Endothelial cell (in vitro differentiated cells): ENCODE measurements around the gene RPL28. TPM values are rescaled to one million over a fixed set of nuclear protein-coding genes. Genes with fewer than 3 reads are reported as not detected.

Experiments used
- DNase-seq: peaks from one replicate; pipeline ENCODE4 v3.0.0; 2021; ENCODE audit warnings: low spot score
- H3K27ac Mint-ChIP-seq: one replicate; pipeline ENCODE4 v1.8.0; 2021; ENCODE audit warnings: mixed read lengths, inconsistent platforms; ENCODE audit not compliant: unreplicated experiment
- H3K27me3 Mint-ChIP-seq: one replicate; pipeline ENCODE4 v1.8.0; 2021; ENCODE audit warnings: mild to moderate bottlenecking, moderate library complexity, mixed read lengths, inconsistent platforms; ENCODE audit not compliant: unreplicated experiment
- H3K36me3 Mint-ChIP-seq: one replicate; pipeline ENCODE4 v1.8.0; 2021; ENCODE audit warnings: mild to moderate bottlenecking, low read depth, mixed read lengths, inconsistent platforms; ENCODE audit not compliant: unreplicated experiment
- H3K4me1 Mint-ChIP-seq: one replicate; pipeline ENCODE4 v1.8.0; 2021; ENCODE audit warnings: mild to moderate bottlenecking, mixed read lengths, inconsistent platforms; ENCODE audit not compliant: unreplicated experiment
- H3K4me3 Mint-ChIP-seq: one replicate; pipeline ENCODE4 v1.8.0; 2021; ENCODE audit warnings: mild to moderate bottlenecking, mixed read lengths, inconsistent platforms; ENCODE audit not compliant: unreplicated experiment
- H3K9me3 Mint-ChIP-seq: one replicate; pipeline ENCODE4 v1.8.0; 2021; ENCODE audit warnings: mixed read lengths, inconsistent platforms; ENCODE audit not compliant: unreplicated experiment
- CTCF ChIP-seq: fragments of 200-600 bp; sonication (generic); IDR thresholded peaks from one replicate; pipeline ENCODE4 v1.5.0; 2021; ENCODE audit warnings: antibody characterized with exemption; ENCODE audit not compliant: unreplicated experiment
- total RNA-seq: library from RNA; stranded (reverse); fragmentation: NEBNext Ultra II Directional; extraction: Animal tissue kit (Norgen Biotek cat#: 25700); gene quantifications from one replicate; pipeline ENCODE4 v1.2.1, GENCODE V29; 2021; ENCODE audit not compliant: unreplicated experiment

Gene RPL28
- total RNA-seq, 1 donor from 2014 or later = 3,792 TPM

- H3K36me3 Mint-ChIP-seq = peaks cover 18% of the 10 kb centered on the region
- no peak for TF ChIP-seq CTCF
- DNase-seq = no peak
- peaks cover 26% of the 10 kb centered on the region for H3K27me3 Mint-ChIP-seq
- H3K4me1 Mint-ChIP-seq = peaks cover 26% of the 10 kb centered on the region
- H3K9me3 Mint-ChIP-seq = no peaks in the 10 kb centered on the region
- H3K4me3 Mint-ChIP-seq = peak overlapping the region; percentile 80
- no peak overlapping the region for H3K27ac Mint-ChIP-seq
Observed at GRCh38 chr19:55389386-55390317, 3.9 kb downstream of the RPL28 start.

GRCh38 chr19:55390461-55390880 is 4.7 kb downstream of the RPL28 start:
- Mint-ChIP-seq H3K4me1 (peaks cover 20% of the 10 kb centered on the region), H3K9me3 (no peaks in the 10 kb centered on the region), H3K27ac (no peak overlapping the region), H3K4me3 (peak overlapping the region; percentile 26), H3K36me3 (peaks cover 18% of the 10 kb centered on the region), H3K27me3 (peaks cover 26% of the 10 kb centered on the region)
- DNase-seq = no peak
- TF ChIP-seq CTCF = no peak

- H3K36me3 Mint-ChIP-seq = peaks cover 16% of the 10 kb centered on the region
- H3K4me3 Mint-ChIP-seq = no peak overlapping the region
- H3K4me1 Mint-ChIP-seq = peaks cover 14% of the 10 kb centered on the region
- TF ChIP-seq CTCF = no peak
- no peak for DNase-seq
- no peaks in the 10 kb centered on the region for H3K9me3 Mint-ChIP-seq
- H3K27me3 Mint-ChIP-seq = peaks cover 20% of the 10 kb centered on the region
- no peak overlapping the region for H3K27ac Mint-ChIP-seq
Observed at GRCh38 chr19:55391191-55391670, 5.5 kb downstream of the RPL28 start.

GRCh38 chr19:55391702-55392615 is 6.2 kb downstream of the RPL28 start:
- Mint-ChIP-seq H3K9me3 (no peaks in the 10 kb centered on the region), H3K4me3 (no peak overlapping the region), H3K4me1 (peaks cover 7% of the 10 kb centered on the region), H3K27me3 (peaks cover 14% of the 10 kb centered on the region), H3K27ac (no peak overlapping the region), H3K36me3 (peaks cover 10% of the 10 kb centered on the region)
- no peak for TF ChIP-seq CTCF
- no peak for DNase-seq
